H1 (cell line): ENCODE measurements around the gene ERVW-1. TPM values are rescaled to one million over a fixed set of nuclear protein-coding genes. Genes with fewer than 3 reads are reported as not detected.

Experiments used
- CTCF ChIA-PET: fragments of 300-600 bp; sonication (Branson Sonifier 250); formaldehyde crosslinking; loops from one replicate; lab custom pipeline; 2021; ENCODE audit not compliant: partially characterized antibody; lab: Charles Lee
- POLR2A ChIA-PET: fragments of 300-600 bp; sonication (Branson Sonifier 250); formaldehyde crosslinking; loops from one replicate; lab custom pipeline; 2021; ENCODE audit warnings: inconsistent platforms; ENCODE audit not compliant: partially characterized antibody; lab: Charles Lee
- DNase-seq, 2 experiments: peaks; one replicate each; pipeline versions ENCODE4 v3.0.0 to v3.0.0-alpha.2; 2010 to 2022; ENCODE audit warnings: low spot score in 2 of 2, low read depth in 1 of 2, mixed read lengths in 1 of 2
- FAIRE-seq: peaks from 2 replicates; lab custom pipeline; 2011; peaks lifted over from hg19 to GRCh38; lab: Jason Lieb, UNC
- H2AFZ ChIP-seq: 2 replicates; pipeline ENCODE4 v1.8.1; 2012; ENCODE audit warnings: low read length, inconsistent platforms
- H2AK5ac ChIP-seq: 2 replicates; pipeline ENCODE4 v1.6.1; 2013; ENCODE audit warnings: low read depth, low read length
- H2BK120ac ChIP-seq: replicated peaks from 2 replicates; pipeline ENCODE3; 2013; ENCODE audit warnings: low read depth, low read length, inconsistent platforms
- H2BK12ac ChIP-seq: 2 replicates; pipeline ENCODE4 v1.6.1; 2013; ENCODE audit warnings: low read depth, low read length
- H2BK15ac ChIP-seq: 2 replicates; pipeline ENCODE4 v1.6.1; 2013; ENCODE audit warnings: low read length
- H2BK20ac ChIP-seq: 2 replicates; pipeline ENCODE4 v1.6.1; 2013; ENCODE audit warnings: low read length
- H2BK5ac ChIP-seq: 2 replicates; pipeline ENCODE4 v1.6.1; 2013; ENCODE audit warnings: low read depth, low read length
- H3K14ac ChIP-seq: 2 replicates; pipeline ENCODE4 v1.6.1; 2013; ENCODE audit warnings: inconsistent platforms; ENCODE audit not compliant: insufficient read length
- H3K18ac ChIP-seq: 2 replicates; pipeline ENCODE4 v1.6.1; 2013; ENCODE audit warnings: low read length; ENCODE audit errors: extremely low read depth
- H3K23ac ChIP-seq: 2 replicates; pipeline ENCODE4 v1.6.1; 2013; ENCODE audit warnings: inconsistent platforms; ENCODE audit not compliant: insufficient read length
- H3K23me2 ChIP-seq: 2 replicates; pipeline ENCODE4 v1.6.1; 2013; ENCODE audit warnings: low read depth, low read length
- H3K27ac ChIP-seq: 2 replicates; pipeline ENCODE4 v1.6.1; 2011; ENCODE audit warnings: low read depth, low read length, inconsistent platforms
- H3K27me3 ChIP-seq, 4 experiments: replicated peaks in 1 of 4; 1 replicate in 1 of 4; 2 replicates in 3 of 4; pipeline versions ENCODE4 v1.6.1 to v1.8.1; 2011 to 2013; ENCODE audit warnings: low read length in 3 of 4, mild to moderate bottlenecking in 3 of 4, inconsistent platforms in 2 of 4, mixed read lengths in 2 of 4, moderate library complexity in 1 of 4; ENCODE audit not compliant: control insufficient read depth in 3 of 4, insufficient read depth in 3 of 4; ENCODE audit errors: extremely low read depth in 1 of 4
- H3K36me3 ChIP-seq, 4 experiments: 2 replicates each; pipeline versions ENCODE4 v1.6.1 to v1.8.1; 2011 to 2013; ENCODE audit warnings: mild to moderate bottlenecking in 4 of 4, low read length in 3 of 4, moderate library complexity in 2 of 4, control low read depth in 1 of 4, inconsistent platforms in 1 of 4; ENCODE audit not compliant: insufficient read depth in 4 of 4, control insufficient read depth in 2 of 4
- H3K4ac ChIP-seq: replicated peaks from 2 replicates; pipeline ENCODE3; 2013; ENCODE audit warnings: low read length, low read depth, mixed read lengths, inconsistent platforms; ENCODE audit not compliant: insufficient read length
- H3K4me1 ChIP-seq, 4 experiments: replicated peaks in 1 of 4; 1 replicate in 1 of 4; 2 replicates in 3 of 4; pipeline versions ENCODE4 v1.6.1 to v1.8.1; 2011 to 2013; ENCODE audit warnings: low read length in 3 of 4, inconsistent platforms in 2 of 4, mixed read lengths in 1 of 4; ENCODE audit not compliant: insufficient read depth in 4 of 4, control insufficient read depth in 3 of 4
- H3K4me2 ChIP-seq, 2 experiments: 2 replicates each; pipeline versions ENCODE4 v1.6.1 to v1.8.1; 2011 to 2013; ENCODE audit warnings: low read depth in 2 of 2, low read length in 2 of 2, control low read depth in 1 of 2, inconsistent platforms in 1 of 2, mild to moderate bottlenecking in 1 of 2; ENCODE audit not compliant: insufficient read depth in 1 of 2
- H3K4me3 ChIP-seq, 4 experiments: fragments of 200-600, 300-600 bp in 1 of 4; sonication (generic), shearing (Covaris generic), sonication (Bioruptor Twin) in 1 of 4; 2 replicates each; pipeline versions ENCODE4 v1.5.1 to v1.8.1; 2011 to 2016; ENCODE audit warnings: low read length in 4 of 4, low read depth in 3 of 4, control low read depth in 2 of 4, inconsistent platforms in 2 of 4, mild to moderate bottlenecking in 2 of 4, mixed read lengths in 1 of 4, moderate library complexity in 1 of 4; ENCODE audit not compliant: insufficient read depth in 2 of 4; ENCODE audit errors: extremely low read depth in 1 of 4
- H3K56ac ChIP-seq: replicated peaks from 2 replicates; pipeline ENCODE3; 2013; ENCODE audit warnings: low read depth, mild to moderate bottlenecking, mixed read lengths, low read length, inconsistent platforms; ENCODE audit not compliant: insufficient read length
- H3K79me1 ChIP-seq: 2 replicates; pipeline ENCODE4 v1.6.1; 2013; ENCODE audit warnings: low read depth, low read length, control low read depth
- H3K79me2 ChIP-seq, 2 experiments: 2 replicates each; pipeline versions ENCODE4 v1.6.1 to v1.8.1; 2012 to 2013; ENCODE audit warnings: low read length in 2 of 2, mild to moderate bottlenecking in 2 of 2, inconsistent platforms in 1 of 2; ENCODE audit not compliant: insufficient read depth in 2 of 2, control insufficient read depth in 1 of 2
- H3K9ac ChIP-seq, 4 experiments: replicated peaks in 1 of 4; 1 replicate in 1 of 4; 2 replicates in 3 of 4; pipeline versions ENCODE4 v1.6.1 to v1.8.1; 2011 to 2013; ENCODE audit warnings: low read depth in 3 of 4, low read length in 3 of 4, control low read depth in 2 of 4, mild to moderate bottlenecking in 2 of 4, moderate library complexity in 2 of 4, inconsistent platforms in 1 of 4; ENCODE audit errors: extremely low read depth in 1 of 4
- H3K9me3 ChIP-seq, 2 experiments: 2 replicates each; pipeline versions ENCODE4 v1.6.1 to v1.8.1; 2012 to 2013; ENCODE audit warnings: mild to moderate bottlenecking in 2 of 2, moderate library complexity in 2 of 2, control low read depth in 1 of 2, inconsistent platforms in 1 of 2, low read depth in 1 of 2, low read length in 1 of 2, mixed read lengths in 1 of 2; ENCODE audit not compliant: insufficient read depth in 2 of 2
- H4K20me1 ChIP-seq, 2 experiments: replicated peaks in 1 of 2; 2 replicates each; pipeline versions ENCODE3 to v1.8.1; 2011 to 2013; ENCODE audit warnings: inconsistent platforms in 2 of 2, low read length in 2 of 2, mild to moderate bottlenecking in 1 of 2; ENCODE audit not compliant: insufficient read depth in 2 of 2, control insufficient read depth in 1 of 2
- H4K5ac ChIP-seq: 2 replicates; pipeline ENCODE4 v1.6.1; 2013; ENCODE audit warnings: low read length, low read depth, mixed read lengths, inconsistent platforms; ENCODE audit not compliant: insufficient read length
- H4K8ac ChIP-seq: 2 replicates; pipeline ENCODE4 v1.8.0; 2013; ENCODE audit warnings: mild to moderate bottlenecking, moderate library complexity, low read length, inconsistent platforms; ENCODE audit not compliant: insufficient read depth; ENCODE audit errors: extremely low read depth
- H4K91ac ChIP-seq: replicated peaks from 2 replicates; pipeline ENCODE3; 2013; ENCODE audit warnings: low read length, mixed read lengths, inconsistent platforms; ENCODE audit not compliant: insufficient read length
- HDAC2 ChIP-seq, 2 experiments: fragments of 300-600 bp in 1 of 2; sonication (generic) in 1 of 2; IDR thresholded peaks; 2 replicates each; pipeline ENCODE4 v1.6.1; 2011 to 2012; ENCODE audit warnings: low read depth in 2 of 2, low read length in 2 of 2, mild to moderate bottlenecking in 2 of 2, moderate library complexity in 2 of 2, borderline replicate concordance in 1 of 2, inconsistent platforms in 1 of 2
- POLR2AphosphoS5 ChIP-seq: IDR thresholded peaks from 2 replicates; pipeline ENCODE4 v1.6.1; 2011; ENCODE audit warnings: low read depth, low read length
- POU5F1 ChIP-seq: IDR thresholded peaks from 2 replicates; pipeline ENCODE4 v1.6.1; 2011; ENCODE audit warnings: low read depth, mild to moderate bottlenecking, low read length, moderate library complexity
- RFX5 ChIP-seq: IDR thresholded peaks from 2 replicates; pipeline ENCODE4 v1.6.1; 2011; ENCODE audit warnings: low read depth, low read length, improper control_type of control experiment, borderline replicate concordance
- ZNF274 ChIP-seq: IDR thresholded peaks from 2 replicates; pipeline ENCODE4 v1.7.0; 2012; ENCODE audit warnings: low read length, borderline replicate concordance; ENCODE audit errors: extremely low read depth
- polyA plus RNA-seq, 7 experiments: library from polyadenylated mRNA; depleted of rRNA in 3 of 7; stranded (reverse) in 5 of 7; unstranded in 2 of 7; fragments of >200 nt in 5 of 7; fragments of 200-250 nt in 2 of 7; gene quantifications; 1 replicate in 5 of 7; 2 replicates in 1 of 7; 4 replicates in 1 of 7; pipeline versions ENCODE4 v1.2.1 to v1.2.3, GENCODE V29; 2011 to 2013; ENCODE audit warnings: missing spikeins in 2 of 7, mixed read lengths in 2 of 7
- total RNA-seq: library from RNA; stranded (reverse); fragmentation: NEBNext Ultra II Directional; extraction: Animal tissue kit (Norgen Biotek cat#: 25700); gene quantifications from 2 replicates; pipeline ENCODE4 v1.2.1, GENCODE V29; 2021

The ERVW-1 gene
- total and polyA plus RNA-seq, 2 of the 8 experiments (the other 6 are each of a cell fraction or from before 2014, with no cell fraction given) = 0.08 TPM; not detected in 1

GRCh38 chr7:92487804-92488203 is 10.1 kb upstream of the ERVW-1 start:
- TF ChIP-seq POU5F1 = no peak
- no peak for TF ChIP-seq POLR2AphosphoS5
- no peak for TF ChIP-seq ZNF274
- no peak for TF ChIP-seq RFX5
- TF ChIP-seq HDAC2 (IDR thresholded peaks at IDR 0.05; ENCODE audit: borderline replicate concordance in 1 of 2, low read depth in 2 of 2, low read length in 2 of 2) = no peak
- Histone ChIP-seq H4K91ac (no peak overlapping the region), H3K9me3 (no peaks in the 10 kb centered on the region), H3K79me1 (no peaks in the 10 kb centered on the region), H2BK5ac (no peak overlapping the region), H4K8ac (no peak overlapping the region), H3K23ac (no peak overlapping the region), H3K18ac (no peak overlapping the region), H3K4me2 (no peak overlapping the region), H3K27me3 (no peaks in the 10 kb centered on the region), H3K9ac (no peak overlapping the region), H4K5ac (no peak overlapping the region), H3K56ac (no peak overlapping the region), H3K79me2 (no peaks in the 10 kb centered on the region), H3K27ac (no peak overlapping the region), H2AK5ac (no peak overlapping the region), H3K36me3 (peaks cover 0 to 53% (median 17%) of the 10 kb centered on the region in 4 experiments; a peak in 6 of 8 replicates), H2AFZ (no peak overlapping the region), H2BK15ac (no peak overlapping the region), H2BK120ac (no peak overlapping the region), H2BK12ac (no peak overlapping the region), H3K14ac (no peak overlapping the region), H3K4me3 (no peak overlapping the region), H4K20me1 (no peaks in the 10 kb centered on the region), H3K4me1 (no peaks in the 10 kb centered on the region), H3K23me2 (no peaks in the 10 kb centered on the region), H2BK20ac (no peak overlapping the region), H3K4ac (no peak overlapping the region)
- FAIRE-seq (no peak), DNase-seq (no peak)
- ChIA-PET CTCF (interaction anchor here (1.0 kb wide), 1 partner anchor 27 kb away, joined by 4 read pairs; no protein-coding TSS in a partner anchor), POLR2A (no interaction called here)
